GM21619 (cell line): ENCODE data around the gene BDKRB1.

Source experiments
- ATAC-seq: cut with Tn5 transposase; IDR thresholded peaks from one replicate; pipeline ENCODE4 v1.9.1; 2021; ENCODE audit not compliant: unreplicated experiment

The BDKRB1 gene

GRCh38 chr14:96260341-96260821, 4.4 kb downstream of the BDKRB1 start:
- no peak for ATAC-seq

- no peak for ATAC-seq
These were observed 5.0 kb downstream of the BDKRB1 start for GRCh38 chr14:96261053-96261452.

GRCh38 chr14:96261772-96262655, 6.0 kb downstream of the BDKRB1 start:
- no peak for ATAC-seq

- no peak for ATAC-seq
These were observed 7.6 kb downstream of the BDKRB1 start for GRCh38 chr14:96263347-96264199.

GRCh38 chr14:96264200-96264553, 8.2 kb downstream of the BDKRB1 start:
- no peak for ATAC-seq

- ATAC-seq, result no peak
These were observed 8.8 kb downstream of the BDKRB1 start for GRCh38 chr14:96264853-96265252.

GRCh38 chr14:96265383-96266095, 9.5 kb downstream of the BDKRB1 start:
- no peak for ATAC-seq

GRCh38 chr14:96267336-96267735, 11.3 kb downstream of the BDKRB1 start:
- ATAC-seq, result no peak

- ATAC-seq, result no peak
These were observed 11.9 kb downstream of the BDKRB1 start for GRCh38 chr14:96267916-96268315.

- ATAC-seq, result no peak
These were observed 12.7 kb downstream of the BDKRB1 start for GRCh38 chr14:96268431-96269358.

- no peak for ATAC-seq
These were observed 13.3 kb downstream of the BDKRB1 start for GRCh38 chr14:96269359-96269710.

GRCh38 chr14:96270565-96271420, 14.8 kb downstream of the BDKRB1 start:
- ATAC-seq, result no peak

- ATAC-seq, result no peak
These were observed 15.4 kb downstream of the BDKRB1 start for GRCh38 chr14:96271421-96271762.

GRCh38 chr14:96272777-96273473, 16.9 kb downstream of the BDKRB1 start:
- no peak for ATAC-seq

- no peak for ATAC-seq
These were observed 17.6 kb downstream of the BDKRB1 start for GRCh38 chr14:96273629-96274028.

GRCh38 chr14:96274122-96274521, 18.1 kb downstream of the BDKRB1 start:
- no peak for ATAC-seq

- no peak for ATAC-seq
These were observed 18.5 kb downstream of the BDKRB1 start for GRCh38 chr14:96274543-96274942.

- no peak for ATAC-seq
These were observed 19.4 kb downstream of the BDKRB1 start for GRCh38 chr14:96275177-96276112.
